DND-41 (cell line): Measurements from ENCODE around the gene ANXA2.

Experiments
- ATAC-seq: fragments of 200-7000 bp; cut with Tn5 transposase; 3 replicates; pipeline ENCODE4 v1.9.1; 2021; ENCODE audit warnings: low read depth; ENCODE audit not compliant: insufficient read depth
- DNase-seq: peaks from one replicate; pipeline ENCODE4 v3.0.0-alpha.2; 2020
- H2AFZ ChIP-seq: 2 replicates; pipeline ENCODE4 v1.6.0; 2012; ENCODE audit warnings: low read depth, low read length
- H3K27ac ChIP-seq: 2 replicates; pipeline ENCODE4 v1.5.1; 2012; ENCODE audit warnings: low read length, inconsistent platforms
- H3K27me3 ChIP-seq: fragments of 200-600 bp; sonication (generic); 2 replicates; pipeline ENCODE4 v1.6.0; 2012; ENCODE audit warnings: low read length, mild to moderate bottlenecking, inconsistent platforms; ENCODE audit not compliant: insufficient read depth, poor library complexity
- H3K36me3 ChIP-seq: 2 replicates; pipeline ENCODE4 v1.5.1; 2012; ENCODE audit warnings: low read length, inconsistent platforms; ENCODE audit not compliant: insufficient read depth
- H3K4me1 ChIP-seq: 2 replicates; pipeline ENCODE4 v1.5.1; 2012; ENCODE audit warnings: mild to moderate bottlenecking, low read length; ENCODE audit not compliant: insufficient read depth
- H3K4me2 ChIP-seq: 2 replicates; pipeline ENCODE4 v1.6.0; 2012; ENCODE audit warnings: mild to moderate bottlenecking, moderate library complexity, low read length, inconsistent platforms; ENCODE audit not compliant: insufficient read depth
- H3K4me3 ChIP-seq, 2 experiments: fragments of 200-600 bp in 1 of 2; shearing (Covaris generic) in 1 of 2; 2 replicates each; pipeline ENCODE4 v1.5.1; 2012 to 2016; ENCODE audit warnings: inconsistent platforms in 2 of 2, low read length in 2 of 2, mild to moderate bottlenecking in 2 of 2, low read depth in 1 of 2, moderate library complexity in 1 of 2
- H3K79me2 ChIP-seq: 2 replicates; pipeline ENCODE4 v1.6.0; 2012; ENCODE audit warnings: low read length, inconsistent platforms; ENCODE audit not compliant: insufficient read depth
- H3K9ac ChIP-seq: 2 replicates; pipeline ENCODE4 v1.6.0; 2012; ENCODE audit warnings: low read depth, mild to moderate bottlenecking, inconsistent platforms, low read length, moderate library complexity
- H3K9me3 ChIP-seq: 2 replicates; pipeline ENCODE4 v1.5.1; 2012; ENCODE audit warnings: low read length, moderate library complexity, mild to moderate bottlenecking, inconsistent platforms; ENCODE audit not compliant: insufficient read depth, severe bottlenecking
- H4K20me1 ChIP-seq: 2 replicates; pipeline ENCODE4 v1.6.0; 2012; ENCODE audit warnings: low read length; ENCODE audit not compliant: insufficient read depth
- CTCF ChIP-seq: IDR thresholded peaks from 2 replicates; pipeline ENCODE4 v1.5.1; 2012; ENCODE audit warnings: borderline replicate concordance, low read length, moderate library complexity, mild to moderate bottlenecking; ENCODE audit not compliant: poor library complexity, severe bottlenecking; ENCODE audit errors: extremely low read depth
- EZH2 ChIP-seq: IDR thresholded peaks from 3 replicates; pipeline ENCODE4 v1.6.1; 2012; ENCODE audit warnings: borderline replicate concordance, low read depth, mild to moderate bottlenecking, moderate library complexity, low read length, inconsistent platforms; ENCODE audit not compliant: severe bottlenecking

The ANXA2 gene

GRCh38 chr15:60390231-60390630 lies 7.6 kb downstream of the ANXA2 start:
- Histone ChIP-seq H3K27ac (no peak overlapping the region), H3K9me3 (no peaks in the 10 kb centered on the region), H3K9ac (no peak overlapping the region), H2AFZ (no peak overlapping the region), H4K20me1 (no peaks in the 10 kb centered on the region), H3K79me2 (no peaks in the 10 kb centered on the region), H3K4me1 (peaks cover 14% of the 10 kb centered on the region), H3K4me2 (no peak overlapping the region), H3K27me3 (peaks cover 5% of the 10 kb centered on the region), H3K36me3 (no peaks in the 10 kb centered on the region), H3K4me3 (no peak overlapping the region)
- TF ChIP-seq CTCF (no peak), EZH2 (no peak)
- ATAC-seq: no peak
- no peak for DNase-seq

- H2AFZ ChIP-seq: no peak overlapping the region
- peak; percentile 46 for DNase-seq
- H3K27me3 ChIP-seq: peaks cover 5% of the 10 kb centered on the region
- H3K79me2 ChIP-seq: no peaks in the 10 kb centered on the region
- H3K9ac ChIP-seq: no peak overlapping the region
- ATAC-seq: peak; percentile 98
- no peaks in the 10 kb centered on the region for H3K9me3 ChIP-seq
- H3K27ac ChIP-seq: no peak overlapping the region
- H3K4me2 ChIP-seq: peak overlapping the region; percentile 52; the same call in 1 of the 2 replicates
- peak overlapping the region in 1 of 2 experiments; percentile 47; a peak in 1 of 4 replicates for H3K4me3 ChIP-seq
- H3K4me1 ChIP-seq: peaks cover 14% of the 10 kb centered on the region
- H4K20me1 ChIP-seq: no peaks in the 10 kb centered on the region
- H3K36me3 ChIP-seq: no peaks in the 10 kb centered on the region
- TF ChIP-seq EZH2 (no peak), CTCF (no peak)
These were observed 8.3 kb downstream of the ANXA2 start for GRCh38 chr15:60389261-60390077.

- Histone ChIP-seq H4K20me1 (no peaks in the 10 kb centered on the region), H3K9me3 (no peaks in the 10 kb centered on the region), H2AFZ (no peak overlapping the region), H3K4me2 (no peak overlapping the region), H3K27ac (no peak overlapping the region), H3K4me1 (peaks cover 14% of the 10 kb centered on the region), H3K9ac (no peak overlapping the region), H3K36me3 (no peaks in the 10 kb centered on the region), H3K27me3 (peaks cover 5% of the 10 kb centered on the region), H3K4me3 (no peak overlapping the region), H3K79me2 (no peaks in the 10 kb centered on the region)
- no peak for ATAC-seq
- TF ChIP-seq CTCF (no peak), EZH2 (no peak)
- DNase-seq: no peak
These were observed 10.5 kb downstream of the ANXA2 start for GRCh38 chr15:60387321-60387720.
